ENCODE results near the gene CIROP. TPM values are rescaled to one million over a fixed set of nuclear protein-coding genes. Genes with fewer than 3 reads are reported as not detected.
"Not testable (repeated sequence)": the region's sequence is repeated elsewhere in the genome, so short reads cannot be mapped to it uniquely, and the experiment has no call there.

Gene CIROP
- total RNA-seq, 1 donor from 2014 or later: not detected

GRCh38 chr14:23110579-23111365, 6.0 kb upstream of the CIROP start:
- H3K9me3 Mint-ChIP-seq (ENCODE audit: unreplicated experiment): no peaks in the 10 kb centered on the region
- no peak for DNase-seq (ENCODE audit: low spot score)
- peaks cover 13% of the 10 kb centered on the region for H3K4me1 Mint-ChIP-seq (ENCODE audit: unreplicated experiment)
- H3K27ac Mint-ChIP-seq (ENCODE audit: unreplicated experiment): no peak overlapping the region
- no peak for TF ChIP-seq CTCF (IDR thresholded peaks at IDR 0.05; ENCODE audit: unreplicated experiment)
- H3K36me3 Mint-ChIP-seq (ENCODE audit: low read depth, unreplicated experiment): peaks cover 7% of the 10 kb centered on the region
- H3K27me3 Mint-ChIP-seq (ENCODE audit: unreplicated experiment): peaks cover 3% of the 10 kb centered on the region
- H3K4me3 Mint-ChIP-seq (ENCODE audit: unreplicated experiment): no peak overlapping the region

GRCh38 chr14:23109769-23110168, 5.0 kb upstream of the CIROP start:
- H3K27me3 Mint-ChIP-seq (ENCODE audit: unreplicated experiment): peaks cover 4% of the 10 kb centered on the region
- H3K4me1 Mint-ChIP-seq (ENCODE audit: unreplicated experiment): peaks cover 20% of the 10 kb centered on the region
- H3K9me3 Mint-ChIP-seq (ENCODE audit: unreplicated experiment): no peaks in the 10 kb centered on the region
- TF ChIP-seq CTCF (IDR thresholded peaks at IDR 0.05; ENCODE audit: unreplicated experiment): no peak
- H3K36me3 Mint-ChIP-seq (ENCODE audit: low read depth, unreplicated experiment): peaks cover 7% of the 10 kb centered on the region
- no peak overlapping the region for H3K4me3 Mint-ChIP-seq (ENCODE audit: unreplicated experiment)
- no peak overlapping the region for H3K27ac Mint-ChIP-seq (ENCODE audit: unreplicated experiment)
- DNase-seq (ENCODE audit: low spot score): no peak

GRCh38 chr14:23108169-23108568, 3.4 kb upstream of the CIROP start:
- not testable (repeated sequence) for H3K4me3 Mint-ChIP-seq (ENCODE audit: unreplicated experiment); DNase-seq (ENCODE audit: low spot score); H3K27ac Mint-ChIP-seq (ENCODE audit: unreplicated experiment); H3K36me3 Mint-ChIP-seq (ENCODE audit: low read depth, unreplicated experiment); H3K27me3 Mint-ChIP-seq (ENCODE audit: unreplicated experiment); H3K9me3 Mint-ChIP-seq (ENCODE audit: unreplicated experiment)
- H3K4me1 Mint-ChIP-seq (ENCODE audit: unreplicated experiment): peaks cover 26% of the 10 kb centered on the region

GRCh38 chr14:23107620-23108019, 2.8 kb upstream of the CIROP start:
- not testable (repeated sequence) for H3K27ac Mint-ChIP-seq (ENCODE audit: unreplicated experiment); H3K9me3 Mint-ChIP-seq (ENCODE audit: unreplicated experiment); H3K36me3 Mint-ChIP-seq (ENCODE audit: low read depth, unreplicated experiment); H3K4me3 Mint-ChIP-seq (ENCODE audit: unreplicated experiment); H3K27me3 Mint-ChIP-seq (ENCODE audit: unreplicated experiment); DNase-seq (ENCODE audit: low spot score)
- peaks cover 26% of the 10 kb centered on the region for H3K4me1 Mint-ChIP-seq (ENCODE audit: unreplicated experiment)

GRCh38 chr14:23106747-23107045, 1.9 kb upstream of the CIROP start:
- no peak for TF ChIP-seq CTCF (IDR thresholded peaks at IDR 0.05; ENCODE audit: unreplicated experiment)
- H3K27ac Mint-ChIP-seq (ENCODE audit: unreplicated experiment): peak overlapping the region; percentile 75
- H3K27me3 Mint-ChIP-seq (ENCODE audit: unreplicated experiment): peaks cover 10% of the 10 kb centered on the region

GRCh38 chr14:23105348-23105824, 597 bp upstream of the CIROP start:
- no peak for TF ChIP-seq CTCF (IDR thresholded peaks at IDR 0.05; ENCODE audit: unreplicated experiment)
- Mint-ChIP-seq H3K4me3 (ENCODE audit: unreplicated experiment) (no peak overlapping the region), H3K4me1 (ENCODE audit: unreplicated experiment) (peaks cover 35% of the 10 kb centered on the region), H3K27ac (ENCODE audit: unreplicated experiment) (peak overlapping the region; percentile 45), H3K36me3 (ENCODE audit: low read depth, unreplicated experiment) (peaks cover 8% of the 10 kb centered on the region), H3K9me3 (ENCODE audit: unreplicated experiment) (no peaks in the 10 kb centered on the region), H3K27me3 (ENCODE audit: unreplicated experiment) (peaks cover 10% of the 10 kb centered on the region)
- no peak for DNase-seq (ENCODE audit: low spot score)

More at GRCh38 chr14:23106747-23107045, 1.9 kb upstream of the CIROP start:
- peaks cover 28% of the 10 kb centered on the region for H3K4me1 Mint-ChIP-seq (ENCODE audit: unreplicated experiment)
- H3K36me3 Mint-ChIP-seq (ENCODE audit: low read depth, unreplicated experiment): peaks cover 4% of the 10 kb centered on the region
- DNase-seq (ENCODE audit: low spot score): no peak
- no peak overlapping the region for H3K4me3 Mint-ChIP-seq (ENCODE audit: unreplicated experiment)
- H3K9me3 Mint-ChIP-seq (ENCODE audit: unreplicated experiment): no peaks in the 10 kb centered on the region

All from endothelial cell (in vitro differentiated cells).